Activated CD4-positive, alpha-beta memory T cell treated with anti-CD3 and anti-CD28 coated beads for 36 hours (primary cell): ENCODE results near the gene RASSF5. TPM values are rescaled to one million over a fixed set of nuclear protein-coding genes. Genes with fewer than 3 reads are reported as not detected.

Experiments used
- CTCF ChIA-PET: fragments of 350-600 bp; sonication (Branson Sonifier 250); formaldehyde crosslinking; loops from one replicate; lab custom pipeline; 2021; ENCODE audit warnings: antibody characterized with exemption, inconsistent platforms; lab: Charles Lee
- POLR2A ChIA-PET: fragments of 350-600 bp; sonication (Branson Sonifier 250); formaldehyde crosslinking; loops from one replicate; lab custom pipeline; 2021; ENCODE audit warnings: antibody characterized with exemption; lab: Charles Lee
- DNase-seq: peaks from one replicate; pipeline ENCODE4 v3.0.0-alpha.2; 2020
- H3K27ac Mint-ChIP-seq: one replicate; pipeline ENCODE4 v1.8.0; 2021; ENCODE audit warnings: mixed read lengths
- H3K27me3 Mint-ChIP-seq: one replicate; pipeline ENCODE4 v1.8.0; 2021; ENCODE audit warnings: mixed read lengths
- H3K36me3 Mint-ChIP-seq: one replicate; pipeline ENCODE4 v1.8.0; 2021; ENCODE audit warnings: mixed read lengths
- H3K4me1 Mint-ChIP-seq: one replicate; pipeline ENCODE4 v1.8.0; 2021; ENCODE audit warnings: low read depth, mixed read lengths
- H3K4me3 Mint-ChIP-seq: one replicate; pipeline ENCODE4 v1.8.0; 2021; ENCODE audit warnings: mild to moderate bottlenecking, mixed read lengths
- H3K9me3 Mint-ChIP-seq: one replicate; pipeline ENCODE4 v1.8.0; 2021; ENCODE audit warnings: mixed read lengths
- intact Hi-C: fragments of 100-400 bp; cut with micrococcal nuclease; formaldehyde crosslinking; loops from one replicate; pipeline ENCODE4 v1.15.1; 2023
- total RNA-seq, 2 experiments: library from RNA; stranded (reverse); gene quantifications; one replicate each; pipeline ENCODE4 v1.2.3, GENCODE V29; 2021

Gene RASSF5
- total RNA-seq, 2 experiments from 2014 or later = 203 TPM

GRCh38 chr1:206558794-206559671 is 51.7 kb downstream of the RASSF5 start:
- CTCF ChIA-PET = interaction anchor here (1.1 to 20.9 kb wide), 6 partner anchors 9 to 69 kb away, joined by 3 to 588 read pairs (median 4); partner anchors contain the start of gene RASSF5
- H3K4me3 Mint-ChIP-seq = peak overlapping the region; percentile 97
- no peaks in the 10 kb centered on the region for H3K9me3 Mint-ChIP-seq
- no peaks in the 10 kb centered on the region for H3K27me3 Mint-ChIP-seq
- peaks cover 66% of the 10 kb centered on the region for H3K36me3 Mint-ChIP-seq
- peaks cover 66% of the 10 kb centered on the region for H3K4me1 Mint-ChIP-seq
- intact Hi-C loops = loop anchor here (10.0 kb wide), 1 partner anchor 1266 kb away; no protein-coding TSS in a partner anchor
- no peak for DNase-seq
- POLR2A ChIA-PET = interaction anchor here (0.6 to 16.3 kb wide), 7 partner anchors 8 to 93 kb away, joined by 3 to 546 read pairs (median 7); partner anchors contain the start of gene IKBKE
- H3K27ac Mint-ChIP-seq = peak overlapping the region; percentile 99

- peak; percentile 52 for DNase-seq
- peaks cover 66% of the 10 kb centered on the region for H3K4me1 Mint-ChIP-seq
- intact Hi-C loops = loop anchor here (10.0 kb wide), 1 partner anchor 1265 kb away; no protein-coding TSS in a partner anchor
- H3K4me3 Mint-ChIP-seq = peak overlapping the region; percentile 97
- no peaks in the 10 kb centered on the region for H3K27me3 Mint-ChIP-seq
- ChIA-PET POLR2A (interaction anchor here (0.6 to 16.3 kb wide), 6 partner anchors 8 to 94 kb away, joined by 3 to 546 read pairs (median 8); partner anchors contain the start of gene IKBKE), CTCF (interaction anchor here (0.9 to 20.9 kb wide), 7 partner anchors 9 to 89 kb away, joined by 3 to 588 read pairs (median 4); no protein-coding TSS in a partner anchor)
- no peaks in the 10 kb centered on the region for H3K9me3 Mint-ChIP-seq
- H3K36me3 Mint-ChIP-seq = peaks cover 72% of the 10 kb centered on the region
- peak overlapping the region; percentile 99 for H3K27ac Mint-ChIP-seq
Observed at GRCh38 chr1:206559672-206559995, 52.3 kb downstream of the RASSF5 start.

GRCh38 chr1:206560007-206560716 is 52.8 kb downstream of the RASSF5 start:
- H3K4me1 Mint-ChIP-seq = peaks cover 66% of the 10 kb centered on the region
- intact Hi-C loops = no loop called here
- no peaks in the 10 kb centered on the region for H3K27me3 Mint-ChIP-seq
- POLR2A ChIA-PET = interaction anchor here (0.6 to 16.3 kb wide), 6 partner anchors 8 to 94 kb away, joined by 3 to 546 read pairs (median 8); partner anchors contain the start of gene IKBKE
- no peaks in the 10 kb centered on the region for H3K9me3 Mint-ChIP-seq
- H3K4me3 Mint-ChIP-seq = peak overlapping the region; percentile 97
- DNase-seq = peak; percentile 76
- CTCF ChIA-PET = interaction anchor here (0.9 to 20.9 kb wide), 7 partner anchors 8 to 89 kb away, joined by 3 to 588 read pairs (median 4); no protein-coding TSS in a partner anchor
- peak overlapping the region; percentile 99 for H3K27ac Mint-ChIP-seq
- peaks cover 78% of the 10 kb centered on the region for H3K36me3 Mint-ChIP-seq

DNA sequence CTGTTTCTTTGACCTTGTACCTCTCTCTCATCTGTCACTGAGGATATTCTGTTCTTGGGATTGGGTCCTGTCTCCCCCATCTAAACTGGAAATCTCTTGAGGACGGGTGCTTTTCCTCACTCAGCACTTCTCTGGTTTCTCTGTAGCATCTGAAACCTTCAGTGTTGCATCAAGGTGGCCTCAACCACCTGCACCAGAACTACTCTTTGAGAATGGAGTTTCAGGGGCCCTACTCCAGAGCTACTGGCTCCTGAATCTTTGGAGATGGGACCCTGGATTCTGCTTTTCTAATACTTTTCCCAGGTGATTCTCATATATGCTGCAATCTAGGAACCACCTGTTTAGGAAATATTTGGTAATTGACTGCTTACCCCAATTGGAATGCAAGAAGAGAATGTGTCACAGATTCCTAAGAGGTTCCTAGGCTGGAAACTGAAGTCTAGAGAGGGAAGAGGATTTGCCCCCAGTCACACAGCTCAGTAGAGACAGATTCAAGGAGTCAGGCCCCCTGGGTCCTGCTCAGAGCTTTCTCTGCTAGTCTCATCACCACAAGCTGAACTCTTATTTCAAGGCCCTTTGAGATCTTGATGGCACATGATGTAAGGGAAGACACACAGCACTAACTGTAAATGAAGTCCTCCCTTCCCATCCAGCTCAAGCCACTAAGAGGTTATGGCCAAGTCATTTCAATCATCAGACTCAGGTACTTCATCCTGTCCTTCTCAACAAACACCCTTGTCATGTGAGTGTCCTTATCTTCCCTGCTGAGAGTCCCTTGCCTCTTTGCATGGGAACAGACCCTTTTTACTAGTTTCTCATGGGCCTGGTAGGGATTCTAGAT is 56.3 kb downstream of the RASSF5 start:
- H3K36me3 Mint-ChIP-seq = peaks cover 97% of the 10 kb centered on the region
- H3K27ac Mint-ChIP-seq = peak overlapping the region; percentile 99
- ChIA-PET CTCF (interaction anchor here (0.9 to 20.9 kb wide), 8 partner anchors 9 to 93 kb away, joined by 3 to 588 read pairs (median 9); partner anchors contain the start of genes IKBKE and RASSF5), POLR2A (interaction anchor here (0.6 to 16.3 kb wide), 7 partner anchors 8 to 28 kb away, joined by 3 to 546 read pairs (median 4); no protein-coding TSS in a partner anchor)
- H3K4me3 Mint-ChIP-seq = peak overlapping the region; percentile 72
- no peaks in the 10 kb centered on the region for H3K9me3 Mint-ChIP-seq
- DNase-seq = no peak
- intact Hi-C loops = loop anchor here (1.0 kb wide), 4 partner anchors 11 to 27 kb away; no protein-coding TSS in a partner anchor
- H3K4me1 Mint-ChIP-seq = peaks cover 86% of the 10 kb centered on the region
- no peaks in the 10 kb centered on the region for H3K27me3 Mint-ChIP-seq

DNA sequence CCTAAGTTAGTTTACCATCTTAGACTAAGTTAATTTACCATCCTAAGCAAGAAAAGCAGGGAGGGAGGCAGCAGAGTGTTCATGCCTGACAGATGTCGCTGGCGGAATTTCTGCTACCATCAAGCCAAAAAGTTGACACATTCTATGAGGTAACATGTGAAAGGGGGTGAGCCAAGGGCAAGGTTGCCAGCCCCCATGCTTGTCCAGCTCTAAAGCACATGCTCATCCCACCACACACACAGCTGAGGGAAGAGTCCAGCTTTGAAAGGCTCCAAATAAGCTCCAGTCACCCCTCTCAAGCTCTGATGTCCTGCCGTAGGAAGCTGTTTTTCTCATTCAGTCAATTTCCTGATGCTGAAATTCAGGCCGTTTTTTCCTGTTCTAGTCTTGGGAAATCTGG is 58.7 kb downstream of the RASSF5 start:
- Mint-ChIP-seq H3K4me1 (peaks cover 96% of the 10 kb centered on the region), H3K4me3 (peak overlapping the region; percentile 72), H3K27me3 (no peaks in the 10 kb centered on the region), H3K36me3 (peaks cover 91% of the 10 kb centered on the region), H3K9me3 (no peaks in the 10 kb centered on the region), H3K27ac (peak overlapping the region; percentile 99)
- DNase-seq = no peak
- POLR2A ChIA-PET = interaction anchor here (1.0 to 16.3 kb wide), 3 partner anchors 11 to 15 kb away, joined by 3 to 546 read pairs (median 55); no protein-coding TSS in a partner anchor
- CTCF ChIA-PET = interaction anchor here (0.8 to 20.9 kb wide), 7 partner anchors 10 to 76 kb away, joined by 3 to 588 read pairs (median 7); no protein-coding TSS in a partner anchor
- intact Hi-C loops = no loop called here

GRCh38 chr1:206566999-206567398 is 59.7 kb downstream of the RASSF5 start:
- Mint-ChIP-seq H3K27ac (peak overlapping the region; percentile 99), H3K27me3 (no peaks in the 10 kb centered on the region), H3K4me3 (peak overlapping the region; percentile 72), H3K9me3 (no peaks in the 10 kb centered on the region), H3K36me3 (peaks cover 92% of the 10 kb centered on the region), H3K4me1 (peaks cover 97% of the 10 kb centered on the region)
- intact Hi-C loops = no loop called here
- DNase-seq = no peak
- ChIA-PET POLR2A (interaction anchor here (1.3 to 16.3 kb wide), 3 partner anchors 12 to 15 kb away, joined by 3 to 546 read pairs (median 55); no protein-coding TSS in a partner anchor), CTCF (interaction anchor here (1.5 to 20.9 kb wide), 3 partner anchors 13 to 76 kb away, joined by 3 to 588 read pairs (median 7); no protein-coding TSS in a partner anchor)

DNA sequence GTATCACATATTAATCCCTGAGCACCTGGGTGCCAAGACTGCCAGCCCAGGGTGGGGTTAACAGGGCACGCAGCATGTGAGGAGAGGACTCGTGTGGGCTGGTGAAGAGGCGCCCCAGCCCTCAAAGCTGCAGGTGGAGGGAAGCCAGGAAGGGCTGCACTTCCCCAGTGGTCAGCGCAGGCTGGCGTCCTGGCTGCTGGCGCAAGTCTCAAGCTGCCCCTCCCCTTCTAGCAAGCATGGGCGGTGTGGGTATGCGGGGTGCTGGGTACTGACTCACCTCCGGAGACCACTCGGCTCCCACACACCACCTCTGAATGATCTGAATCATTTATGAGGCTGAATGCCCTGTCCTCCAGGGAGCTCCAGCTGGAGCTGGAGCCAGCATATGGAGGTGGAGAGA is 60.9 kb downstream of the RASSF5 start:
- H3K4me1 Mint-ChIP-seq = peaks cover 98% of the 10 kb centered on the region
- POLR2A ChIA-PET = interaction anchor here (1.8 to 16.3 kb wide), 3 partner anchors 9 to 13 kb away, joined by 19 to 546 read pairs (median 55); no protein-coding TSS in a partner anchor
- intact Hi-C loops = no loop called here
- no peaks in the 10 kb centered on the region for H3K27me3 Mint-ChIP-seq
- H3K9me3 Mint-ChIP-seq = no peaks in the 10 kb centered on the region
- peak; percentile 56 for DNase-seq
- H3K4me3 Mint-ChIP-seq = peak overlapping the region; percentile 57
- peak overlapping the region; percentile 99 for H3K27ac Mint-ChIP-seq
- CTCF ChIA-PET = interaction anchor here (0.7 to 20.9 kb wide), 7 partner anchors 9 to 89 kb away, joined by 5 to 588 read pairs (median 7); no protein-coding TSS in a partner anchor
- H3K36me3 Mint-ChIP-seq = peaks cover 91% of the 10 kb centered on the region

GRCh38 chr1:206568779-206569352 is 61.5 kb downstream of the RASSF5 start:
- intact Hi-C loops = no loop called here
- ChIA-PET CTCF (interaction anchor here (0.7 to 20.9 kb wide), 7 partner anchors 9 to 89 kb away, joined by 5 to 588 read pairs (median 7); no protein-coding TSS in a partner anchor), POLR2A (interaction anchor here (1.8 to 16.3 kb wide), 3 partner anchors 9 to 13 kb away, joined by 19 to 546 read pairs (median 55); no protein-coding TSS in a partner anchor)
- peak; percentile 49 for DNase-seq
- H3K9me3 Mint-ChIP-seq = no peaks in the 10 kb centered on the region
- H3K4me1 Mint-ChIP-seq = peaks cover 98% of the 10 kb centered on the region
- H3K36me3 Mint-ChIP-seq = peaks cover 89% of the 10 kb centered on the region
- no peaks in the 10 kb centered on the region for H3K27me3 Mint-ChIP-seq
- peak overlapping the region; percentile 99 for H3K27ac Mint-ChIP-seq
- peak overlapping the region; percentile 57 for H3K4me3 Mint-ChIP-seq

- CTCF ChIA-PET = interaction anchor here (1.5 to 20.9 kb wide), 4 partner anchors 11 to 90 kb away, joined by 7 to 588 read pairs (median 8); no protein-coding TSS in a partner anchor
- Mint-ChIP-seq H3K4me1 (peaks cover 98% of the 10 kb centered on the region), H3K27ac (peak overlapping the region; percentile 99), H3K4me3 (peak overlapping the region; percentile 14), H3K9me3 (no peaks in the 10 kb centered on the region), H3K27me3 (no peaks in the 10 kb centered on the region), H3K36me3 (peaks cover 87% of the 10 kb centered on the region)
- DNase-seq = no peak
- intact Hi-C loops = no loop called here
- POLR2A ChIA-PET = interaction anchor here (8.0 kb wide), 1 partner anchor 14 kb away, joined by 55 read pairs; no protein-coding TSS in a partner anchor
Observed at GRCh38 chr1:206569556-206569955, 62.2 kb downstream of the RASSF5 start.

DNA sequence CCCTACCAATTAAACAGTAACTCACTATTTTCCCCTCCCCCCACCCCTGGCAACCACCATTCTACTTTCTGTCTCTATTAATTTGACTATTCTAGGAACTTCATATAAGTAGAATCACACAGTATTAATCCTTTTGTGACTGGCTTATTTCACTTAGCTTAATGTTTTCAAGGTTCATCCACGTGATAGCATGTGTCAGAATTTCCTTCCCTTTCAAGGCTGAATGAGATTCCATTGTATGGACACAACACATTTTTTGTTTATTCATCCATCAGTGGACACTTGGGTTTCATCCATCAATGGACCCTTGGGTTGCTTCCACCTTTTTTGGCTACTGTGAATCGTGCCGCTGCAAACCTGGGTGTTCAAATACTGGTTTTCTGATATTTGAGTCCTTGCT is 63.2 kb downstream of the RASSF5 start:
- intact Hi-C loops = no loop called here

More for the DNA sequence above, 63.2 kb downstream of the RASSF5 start:
- H3K36me3 Mint-ChIP-seq = peaks cover 81% of the 10 kb centered on the region
- POLR2A ChIA-PET = no interaction called here
- peak overlapping the region; percentile 18 for H3K4me3 Mint-ChIP-seq
- H3K4me1 Mint-ChIP-seq = peaks cover 97% of the 10 kb centered on the region
- no peaks in the 10 kb centered on the region for H3K27me3 Mint-ChIP-seq
- H3K27ac Mint-ChIP-seq = peak overlapping the region; percentile 99
- peak; percentile 0 for DNase-seq
- H3K9me3 Mint-ChIP-seq = no peaks in the 10 kb centered on the region
- CTCF ChIA-PET = interaction anchor here (1.0 to 19.0 kb wide), 3 partner anchors 11 to 80 kb away, joined by 3 to 588 read pairs (median 8); no protein-coding TSS in a partner anchor
